ENCODE results near the gene FHIT. TPM values are rescaled to one million over a fixed set of nuclear protein-coding genes. Genes with fewer than 3 reads are reported as not detected.

FHIT gene
- polyA plus RNA-seq, 1 experiment: 0.11 TPM

DNA sequence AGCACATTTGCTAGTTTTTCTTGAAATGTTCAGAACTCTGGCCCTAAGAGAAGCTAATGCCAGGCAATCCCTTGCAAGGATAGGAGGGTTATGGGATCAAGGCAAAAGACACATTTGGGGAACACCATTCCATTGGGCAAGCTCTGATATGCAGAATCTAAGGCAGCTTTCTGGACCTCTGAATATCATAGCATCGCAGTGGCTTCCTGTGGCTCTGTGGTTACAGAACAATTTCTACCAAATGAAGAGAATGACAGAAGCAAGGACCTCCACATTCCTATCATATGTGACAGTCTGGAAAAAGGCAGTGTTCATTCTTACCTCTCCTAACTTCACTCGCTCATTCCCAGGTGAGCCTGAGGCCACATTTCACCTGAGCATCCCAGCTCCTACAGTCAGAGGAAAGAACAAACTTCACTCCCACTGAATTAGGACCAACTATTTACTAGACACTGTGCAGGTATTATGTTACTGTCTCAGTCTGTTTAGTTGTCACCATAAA lies 1365.3 kb downstream of the FHIT start:
- CTCF ChIA-PET: no interaction called here
- POLR2A ChIA-PET: no interaction called here
- TF ChIP-seq, protein P1, sequence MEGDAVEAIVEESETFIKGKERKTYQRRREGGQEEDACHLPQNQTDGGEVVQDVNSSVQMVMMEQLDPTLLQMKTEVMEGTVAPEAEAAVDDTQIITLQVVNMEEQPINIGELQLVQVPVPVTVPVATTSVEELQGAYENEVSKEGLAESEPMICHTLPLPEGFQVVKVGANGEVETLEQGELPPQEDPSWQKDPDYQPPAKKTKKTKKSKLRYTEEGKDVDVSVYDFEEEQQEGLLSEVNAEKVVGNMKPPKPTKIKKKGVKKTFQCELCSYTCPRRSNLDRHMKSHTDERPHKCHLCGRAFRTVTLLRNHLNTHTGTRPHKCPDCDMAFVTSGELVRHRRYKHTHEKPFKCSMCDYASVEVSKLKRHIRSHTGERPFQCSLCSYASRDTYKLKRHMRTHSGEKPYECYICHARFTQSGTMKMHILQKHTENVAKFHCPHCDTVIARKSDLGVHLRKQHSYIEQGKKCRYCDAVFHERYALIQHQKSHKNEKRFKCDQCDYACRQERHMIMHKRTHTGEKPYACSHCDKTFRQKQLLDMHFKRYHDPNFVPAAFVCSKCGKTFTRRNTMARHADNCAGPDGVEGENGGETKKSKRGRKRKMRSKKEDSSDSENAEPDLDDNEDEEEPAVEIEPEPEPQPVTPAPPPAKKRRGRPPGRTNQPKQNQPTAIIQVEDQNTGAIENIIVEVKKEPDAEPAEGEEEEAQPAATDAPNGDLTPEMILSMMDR (IDR thresholded peaks at IDR 0.05; ENCODE audit: insufficient read depth, low read depth, low read length): no peak

DNA sequence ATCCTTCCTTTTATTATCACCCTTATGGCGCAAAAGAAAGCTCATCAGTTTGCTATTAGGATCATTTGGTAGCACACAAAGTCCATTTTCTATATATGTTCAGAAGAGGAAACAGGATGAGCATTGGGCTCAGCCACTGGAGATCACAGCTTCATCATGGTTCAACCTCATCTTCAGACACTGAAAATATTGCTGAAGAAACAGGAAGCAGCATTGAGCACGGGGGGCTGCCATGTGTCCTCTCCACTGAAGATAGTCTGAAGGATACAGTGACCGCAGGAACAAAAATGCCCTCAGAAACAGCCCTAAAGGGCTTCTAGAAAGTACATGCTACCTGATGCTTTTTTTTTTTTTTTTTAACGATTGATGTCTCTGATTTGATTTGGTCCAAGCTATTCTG lies 1366.2 kb downstream of the FHIT start:
- Histone ChIP-seq H3K4me3 (ENCODE audit: low read depth, low read length) (no peak overlapping the region), H3K36me3 (ENCODE audit: control insufficient read depth, insufficient read depth, low read length) (no peaks in the 10 kb centered on the region), H3K27me3 (ENCODE audit: control insufficient read depth, insufficient read depth, low read length) (no peaks in the 10 kb centered on the region)
- CTCF ChIA-PET: no interaction called here
- no peak for DNase-seq (ENCODE audit: low read depth)
- TF ChIP-seq, protein P1 (IDR thresholded peaks at IDR 0.05; ENCODE audit: insufficient read depth, low read depth, low read length): no peak
- POLR2A ChIA-PET: no interaction called here

More for the DNA sequence above, 1365.3 kb downstream of the FHIT start:
- Histone ChIP-seq H3K4me3 (ENCODE audit: low read depth, low read length) (no peak overlapping the region), H3K36me3 (ENCODE audit: control insufficient read depth, insufficient read depth, low read length) (no peaks in the 10 kb centered on the region), H3K27me3 (ENCODE audit: control insufficient read depth, insufficient read depth, low read length) (no peaks in the 10 kb centered on the region)
- no peak for DNase-seq (ENCODE audit: low read depth)

DNA sequence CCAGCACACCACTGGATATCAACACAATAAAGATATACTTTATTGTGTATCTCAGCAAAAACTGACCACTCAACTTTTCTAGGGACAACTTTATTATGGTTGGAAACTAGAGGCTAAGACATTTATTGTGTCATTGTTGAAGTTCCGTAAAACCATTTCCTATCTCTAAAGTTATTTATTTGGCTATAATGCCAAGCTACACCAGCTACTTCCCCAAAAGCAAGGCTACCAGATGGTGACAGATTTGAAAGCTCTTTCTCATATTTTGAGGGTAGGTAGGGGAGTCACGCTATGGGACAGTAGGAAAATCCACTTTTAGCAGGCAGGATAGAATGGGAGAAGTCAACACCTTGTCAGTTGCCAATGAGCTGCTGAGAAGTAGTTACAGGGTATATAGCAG lies 1366.8 kb downstream of the FHIT start:
- TF ChIP-seq, protein P1 (IDR thresholded peaks at IDR 0.05; ENCODE audit: insufficient read depth, low read depth, low read length): no peak
- DNase-seq (ENCODE audit: low read depth): no peak
- ChIA-PET CTCF (no interaction called here), POLR2A (no interaction called here)
- no peaks in the 10 kb centered on the region for H3K36me3 ChIP-seq (ENCODE audit: control insufficient read depth, insufficient read depth, low read length)
- H3K27me3 ChIP-seq (ENCODE audit: control insufficient read depth, insufficient read depth, low read length): peaks cover 2% of the 10 kb centered on the region; the same call in 1 of the 2 replicates
- no peak overlapping the region for H3K4me3 ChIP-seq (ENCODE audit: low read depth, low read length)

DNA sequence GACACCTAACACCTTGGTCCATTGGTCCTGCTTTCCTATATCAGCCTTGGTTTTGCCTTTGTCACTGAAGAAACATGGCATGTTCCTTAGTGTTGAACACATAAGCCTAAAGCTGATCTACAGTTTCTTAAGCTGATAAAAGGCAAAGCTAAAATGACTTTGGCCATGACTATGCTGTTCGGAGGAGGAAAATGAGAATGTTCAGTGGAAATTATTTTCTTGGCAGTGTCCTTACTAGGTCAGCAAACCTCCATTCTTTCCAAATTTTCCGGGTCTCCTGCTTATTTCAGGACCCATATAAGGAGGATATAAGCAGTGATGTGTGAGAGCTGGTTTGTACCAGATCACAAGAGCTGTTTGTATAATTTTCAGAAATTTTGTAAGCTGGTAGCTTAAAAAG lies 1368.5 kb downstream of the FHIT start:
- peaks cover 2% of the 10 kb centered on the region; the same call in 1 of the 2 replicates for H3K27me3 ChIP-seq (ENCODE audit: control insufficient read depth, insufficient read depth, low read length)
- POLR2A ChIA-PET: no interaction called here
- no peak for DNase-seq (ENCODE audit: low read depth)
- CTCF ChIA-PET: no interaction called here
- TF ChIP-seq, protein P1 (IDR thresholded peaks at IDR 0.05; ENCODE audit: insufficient read depth, low read depth, low read length): no peak
- no peaks in the 10 kb centered on the region for H3K36me3 ChIP-seq (ENCODE audit: control insufficient read depth, insufficient read depth, low read length)
- no peak overlapping the region for H3K4me3 ChIP-seq (ENCODE audit: low read depth, low read length)

DNA sequence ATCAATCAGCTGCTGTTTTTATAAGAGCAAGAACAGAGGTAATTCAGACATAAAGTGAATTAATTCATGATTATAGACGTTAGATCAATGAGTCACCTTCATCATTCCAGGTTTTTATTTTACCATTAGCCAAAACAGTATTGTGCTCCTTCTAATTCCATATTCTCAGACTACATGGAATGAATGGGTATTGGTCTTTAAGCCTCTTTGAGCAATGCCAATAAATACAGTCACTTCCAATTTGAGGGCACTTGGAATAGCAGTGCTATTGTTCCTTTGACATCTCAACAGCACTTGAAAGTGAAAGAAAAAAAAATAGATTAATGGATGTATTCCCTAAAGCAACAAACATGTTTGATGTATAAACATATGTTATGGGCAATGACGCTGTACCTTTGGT lies 1370.5 kb downstream of the FHIT start:
- ChIA-PET POLR2A (no interaction called here), CTCF (no interaction called here)
- peaks cover 2% of the 10 kb centered on the region; the same call in 1 of the 2 replicates for H3K27me3 ChIP-seq (ENCODE audit: control insufficient read depth, insufficient read depth, low read length)
- no peak overlapping the region for H3K4me3 ChIP-seq (ENCODE audit: low read depth, low read length)
- no peaks in the 10 kb centered on the region for H3K36me3 ChIP-seq (ENCODE audit: control insufficient read depth, insufficient read depth, low read length)
- TF ChIP-seq, protein P1 (IDR thresholded peaks at IDR 0.05; ENCODE audit: insufficient read depth, low read depth, low read length): no peak
- DNase-seq (ENCODE audit: low read depth): no peak

Measured in BJ (cell line).